Astrocyte (in vitro differentiated cells and primary cell): ENCODE results near the gene CALCOCO1.

ENCODE experiments used
- EZH2 ChIP-seq: IDR thresholded peaks from 2 replicates; pipeline ENCODE4 v1.6.1; 2012; ENCODE audit warnings: mild to moderate bottlenecking, low read length, inconsistent platforms; ENCODE audit not compliant: insufficient read depth
- TF ChIP-seq, protein P1 (sequence below): IDR thresholded peaks from 2 replicates; pipeline ENCODE4 v1.5.1; 2011; ENCODE audit warnings: low read depth, mild to moderate bottlenecking, inconsistent platforms, low read length, moderate library complexity; ENCODE audit not compliant: insufficient read depth

DNA sequence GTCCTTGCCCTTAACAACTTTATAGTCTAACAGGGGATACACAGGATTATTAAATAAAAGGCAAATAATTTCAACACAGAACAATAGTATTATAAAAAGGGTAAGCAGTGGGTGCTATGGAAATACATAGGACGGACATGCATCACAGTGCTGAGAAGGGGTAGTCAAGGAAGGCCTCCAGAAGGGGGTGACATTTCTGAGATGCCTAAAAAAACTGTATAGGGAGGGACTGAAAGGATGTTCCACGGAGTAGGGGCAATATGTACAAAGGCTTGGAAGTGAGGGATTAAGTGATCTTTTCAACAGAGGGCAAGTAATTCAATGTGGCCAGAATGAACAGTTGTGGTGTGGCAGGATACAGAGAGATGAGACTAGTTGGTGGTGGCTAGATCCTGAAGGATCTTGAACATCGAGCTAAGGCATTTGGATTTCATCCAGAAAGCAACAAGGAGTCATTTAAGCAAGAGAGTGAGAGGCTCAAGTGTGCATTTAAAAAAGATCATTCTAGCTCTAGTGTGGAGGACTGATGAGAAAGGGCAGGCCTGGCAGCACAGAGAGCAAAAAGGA is 42.5 kb downstream of the CALCOCO1 start:
- TF ChIP-seq EZH2: no peak
- TF ChIP-seq, protein P1, sequence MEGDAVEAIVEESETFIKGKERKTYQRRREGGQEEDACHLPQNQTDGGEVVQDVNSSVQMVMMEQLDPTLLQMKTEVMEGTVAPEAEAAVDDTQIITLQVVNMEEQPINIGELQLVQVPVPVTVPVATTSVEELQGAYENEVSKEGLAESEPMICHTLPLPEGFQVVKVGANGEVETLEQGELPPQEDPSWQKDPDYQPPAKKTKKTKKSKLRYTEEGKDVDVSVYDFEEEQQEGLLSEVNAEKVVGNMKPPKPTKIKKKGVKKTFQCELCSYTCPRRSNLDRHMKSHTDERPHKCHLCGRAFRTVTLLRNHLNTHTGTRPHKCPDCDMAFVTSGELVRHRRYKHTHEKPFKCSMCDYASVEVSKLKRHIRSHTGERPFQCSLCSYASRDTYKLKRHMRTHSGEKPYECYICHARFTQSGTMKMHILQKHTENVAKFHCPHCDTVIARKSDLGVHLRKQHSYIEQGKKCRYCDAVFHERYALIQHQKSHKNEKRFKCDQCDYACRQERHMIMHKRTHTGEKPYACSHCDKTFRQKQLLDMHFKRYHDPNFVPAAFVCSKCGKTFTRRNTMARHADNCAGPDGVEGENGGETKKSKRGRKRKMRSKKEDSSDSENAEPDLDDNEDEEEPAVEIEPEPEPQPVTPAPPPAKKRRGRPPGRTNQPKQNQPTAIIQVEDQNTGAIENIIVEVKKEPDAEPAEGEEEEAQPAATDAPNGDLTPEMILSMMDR: no peak
